B cell (primary cell): ENCODE data around the gene AIRE.

Experiments
- EZH2 ChIP-seq: IDR thresholded peaks from 2 replicates; pipeline ENCODE4 v1.6.1; 2012; ENCODE audit warnings: borderline replicate concordance, low read depth, mild to moderate bottlenecking, moderate library complexity, low read length; ENCODE audit not compliant: insufficient read depth, poor library complexity, severe bottlenecking
- TF ChIP-seq, protein P1 (sequence below): fragments of 200-600 bp; IDR thresholded peaks from one replicate; pipeline ENCODE4 v1.8.0; 2022; ENCODE audit warnings: antibody characterized with exemption, mild to moderate bottlenecking

- no peak for TF ChIP-seq EZH2
- TF ChIP-seq, protein P1, sequence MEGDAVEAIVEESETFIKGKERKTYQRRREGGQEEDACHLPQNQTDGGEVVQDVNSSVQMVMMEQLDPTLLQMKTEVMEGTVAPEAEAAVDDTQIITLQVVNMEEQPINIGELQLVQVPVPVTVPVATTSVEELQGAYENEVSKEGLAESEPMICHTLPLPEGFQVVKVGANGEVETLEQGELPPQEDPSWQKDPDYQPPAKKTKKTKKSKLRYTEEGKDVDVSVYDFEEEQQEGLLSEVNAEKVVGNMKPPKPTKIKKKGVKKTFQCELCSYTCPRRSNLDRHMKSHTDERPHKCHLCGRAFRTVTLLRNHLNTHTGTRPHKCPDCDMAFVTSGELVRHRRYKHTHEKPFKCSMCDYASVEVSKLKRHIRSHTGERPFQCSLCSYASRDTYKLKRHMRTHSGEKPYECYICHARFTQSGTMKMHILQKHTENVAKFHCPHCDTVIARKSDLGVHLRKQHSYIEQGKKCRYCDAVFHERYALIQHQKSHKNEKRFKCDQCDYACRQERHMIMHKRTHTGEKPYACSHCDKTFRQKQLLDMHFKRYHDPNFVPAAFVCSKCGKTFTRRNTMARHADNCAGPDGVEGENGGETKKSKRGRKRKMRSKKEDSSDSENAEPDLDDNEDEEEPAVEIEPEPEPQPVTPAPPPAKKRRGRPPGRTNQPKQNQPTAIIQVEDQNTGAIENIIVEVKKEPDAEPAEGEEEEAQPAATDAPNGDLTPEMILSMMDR = no peak
Observed at GRCh38 chr21:44337941-44338895, 52.5 kb downstream of the AIRE start.
